Endothelial cell of umbilical vein (primary cell): ENCODE data around the gene C17orf75.

Source experiments
- EZH2 ChIP-seq: IDR thresholded peaks from 2 replicates; pipeline ENCODE4 v1.6.1; 2012; ENCODE audit warnings: borderline replicate concordance, low read depth, mild to moderate bottlenecking, moderate library complexity, low read length, inconsistent platforms; ENCODE audit not compliant: severe bottlenecking
- FOS ChIP-seq: IDR thresholded peaks from 2 replicates; pipeline ENCODE4 v1.6.1; 2011; ENCODE audit warnings: mild to moderate bottlenecking, low read length, moderate library complexity, borderline replicate concordance; ENCODE audit not compliant: insufficient read depth
- GATA2 ChIP-seq: IDR thresholded peaks from 2 replicates; pipeline ENCODE4 v1.7.0; 2011; ENCODE audit warnings: low read depth, mild to moderate bottlenecking, moderate library complexity, mixed read lengths, low read length; ENCODE audit not compliant: insufficient read length, insufficient read depth
- JUN ChIP-seq: IDR thresholded peaks from 2 replicates; pipeline ENCODE4 v1.6.1; 2011; ENCODE audit warnings: borderline replicate concordance, low read depth; ENCODE audit not compliant: insufficient read length, insufficient read depth
- MYC ChIP-seq: IDR thresholded peaks from one replicate; pipeline ENCODE4 v1.6.1; 2011; ENCODE audit warnings: mild to moderate bottlenecking, low read depth, low read length
- POLR2A ChIP-seq: IDR thresholded peaks from 2 replicates; pipeline ENCODE4 v1.6.1; 2012; ENCODE audit warnings: low read depth, mild to moderate bottlenecking, control low read depth, low read length
- POLR2AphosphoS5 ChIP-seq: IDR thresholded peaks from 2 replicates; pipeline ENCODE4 v1.6.1; 2012; ENCODE audit warnings: low read depth, mild to moderate bottlenecking, control low read depth, low read length, moderate library complexity; ENCODE audit not compliant: insufficient read depth
- TF ChIP-seq, protein P1 (sequence below), 2 donors: IDR thresholded peaks; 1 replicate in 1 of 2; 2 replicates in 1 of 2; pipeline ENCODE4 v1.5.1; 2011; ENCODE audit warnings: low read length in 2 of 2, mild to moderate bottlenecking in 2 of 2, moderate library complexity in 2 of 2, control low read depth in 1 of 2, inconsistent platforms in 1 of 2, low read depth in 1 of 2; ENCODE audit not compliant: insufficient read depth in 1 of 2; ENCODE audit errors: extremely low read depth in 1 of 2
- TF ChIP-seq, protein P2 (sequence below): IDR thresholded peaks from 2 replicates; pipeline ENCODE4 v1.6.1; 2011; ENCODE audit not compliant: insufficient read depth, insufficient read length

DNA sequence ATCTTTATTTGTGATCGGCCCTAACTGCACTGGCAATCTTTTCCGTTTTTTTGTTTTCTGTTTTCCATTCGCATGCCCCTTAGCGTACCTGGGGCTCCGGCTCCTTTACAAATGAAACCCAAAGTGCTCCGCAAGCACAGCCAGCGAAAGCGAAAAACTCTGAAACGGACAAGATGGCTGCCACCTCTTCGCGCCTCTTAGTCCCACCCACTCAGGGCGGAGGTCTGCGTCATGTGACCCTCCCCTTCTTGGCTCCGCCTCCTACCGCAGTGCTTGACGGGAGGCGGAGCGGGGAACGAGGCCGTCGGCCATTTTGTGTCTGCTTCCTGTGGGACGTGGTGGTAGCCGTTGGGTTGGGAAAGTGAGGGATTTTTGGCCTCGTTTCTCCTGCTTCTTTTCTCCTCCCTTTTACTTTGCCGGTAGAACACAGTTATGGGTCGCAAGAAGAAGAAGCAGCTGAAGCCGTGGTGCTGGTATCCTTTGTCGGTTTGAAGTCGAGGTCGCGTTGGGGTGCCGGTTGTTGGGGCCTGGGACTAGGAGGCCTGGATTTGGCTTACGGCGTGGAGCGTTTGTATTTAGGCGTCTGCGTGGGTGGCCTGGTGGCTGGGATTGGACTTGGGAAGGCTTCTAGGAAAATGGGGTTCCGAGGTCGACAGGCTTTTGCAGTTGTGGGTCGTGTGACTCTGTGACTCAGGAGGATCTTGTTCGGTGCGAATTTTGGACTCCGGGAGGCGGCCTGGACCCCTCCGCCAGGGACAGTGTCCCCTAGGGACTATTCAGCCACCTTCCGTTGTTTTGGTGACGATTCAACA lies 8.1 kb upstream of the C17orf75 start, which contains the start of gene ZNF207:
- peak; percentile 94 for TF ChIP-seq POLR2AphosphoS5
- TF ChIP-seq, protein P1, sequence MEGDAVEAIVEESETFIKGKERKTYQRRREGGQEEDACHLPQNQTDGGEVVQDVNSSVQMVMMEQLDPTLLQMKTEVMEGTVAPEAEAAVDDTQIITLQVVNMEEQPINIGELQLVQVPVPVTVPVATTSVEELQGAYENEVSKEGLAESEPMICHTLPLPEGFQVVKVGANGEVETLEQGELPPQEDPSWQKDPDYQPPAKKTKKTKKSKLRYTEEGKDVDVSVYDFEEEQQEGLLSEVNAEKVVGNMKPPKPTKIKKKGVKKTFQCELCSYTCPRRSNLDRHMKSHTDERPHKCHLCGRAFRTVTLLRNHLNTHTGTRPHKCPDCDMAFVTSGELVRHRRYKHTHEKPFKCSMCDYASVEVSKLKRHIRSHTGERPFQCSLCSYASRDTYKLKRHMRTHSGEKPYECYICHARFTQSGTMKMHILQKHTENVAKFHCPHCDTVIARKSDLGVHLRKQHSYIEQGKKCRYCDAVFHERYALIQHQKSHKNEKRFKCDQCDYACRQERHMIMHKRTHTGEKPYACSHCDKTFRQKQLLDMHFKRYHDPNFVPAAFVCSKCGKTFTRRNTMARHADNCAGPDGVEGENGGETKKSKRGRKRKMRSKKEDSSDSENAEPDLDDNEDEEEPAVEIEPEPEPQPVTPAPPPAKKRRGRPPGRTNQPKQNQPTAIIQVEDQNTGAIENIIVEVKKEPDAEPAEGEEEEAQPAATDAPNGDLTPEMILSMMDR (IDR thresholded peaks at IDR 0.05; ENCODE audit: extremely low read depth in 1 of 2, insufficient read depth in 1 of 2, low read depth in 1 of 2, low read length in 2 of 2) = no peak
- TF ChIP-seq, protein P2, sequence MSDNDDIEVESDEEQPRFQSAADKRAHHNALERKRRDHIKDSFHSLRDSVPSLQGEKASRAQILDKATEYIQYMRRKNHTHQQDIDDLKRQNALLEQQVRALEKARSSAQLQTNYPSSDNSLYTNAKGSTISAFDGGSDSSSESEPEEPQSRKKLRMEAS = peak; percentile 96
- TF ChIP-seq EZH2 = no peak
- peak; percentile 92 for TF ChIP-seq POLR2A
- peak; percentile 46 for TF ChIP-seq MYC
- TF ChIP-seq JUN = no peak
- no peak for TF ChIP-seq FOS
- TF ChIP-seq GATA2 = no peak
